Measurements from ENCODE around the gene ARL14.

DNA sequence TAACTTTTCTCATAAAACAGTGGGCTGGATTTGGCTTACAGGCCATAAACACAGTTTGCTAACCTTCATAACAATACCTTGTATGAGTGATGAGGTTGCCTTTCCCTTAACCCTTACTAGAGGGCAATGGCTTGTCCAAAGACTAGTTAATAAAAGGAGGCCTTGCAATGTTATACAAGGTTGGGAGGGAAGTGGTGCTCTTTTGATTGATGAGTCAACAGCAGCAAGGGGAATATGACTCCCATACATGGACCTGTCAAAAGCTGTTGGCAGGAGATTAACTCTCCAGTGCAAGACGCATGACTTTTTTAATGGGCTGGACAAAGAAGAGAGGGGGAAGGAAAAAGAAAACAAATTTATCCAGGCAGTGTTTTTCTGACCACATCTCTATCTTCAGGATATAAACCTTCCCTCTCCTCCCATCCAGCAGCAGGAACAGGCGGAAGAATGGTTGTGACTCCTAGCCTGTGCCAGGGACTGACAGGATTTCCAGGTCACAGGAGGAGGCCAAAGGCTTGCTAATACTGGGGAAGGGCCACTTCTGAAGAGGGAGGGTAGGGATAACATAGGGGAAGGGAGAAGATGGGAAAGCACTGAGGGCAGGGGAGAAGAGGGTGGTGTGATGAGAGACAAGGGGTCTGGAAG is 35.2 kb upstream of the ARL14 start:
- TF ChIP-seq, protein P1, sequence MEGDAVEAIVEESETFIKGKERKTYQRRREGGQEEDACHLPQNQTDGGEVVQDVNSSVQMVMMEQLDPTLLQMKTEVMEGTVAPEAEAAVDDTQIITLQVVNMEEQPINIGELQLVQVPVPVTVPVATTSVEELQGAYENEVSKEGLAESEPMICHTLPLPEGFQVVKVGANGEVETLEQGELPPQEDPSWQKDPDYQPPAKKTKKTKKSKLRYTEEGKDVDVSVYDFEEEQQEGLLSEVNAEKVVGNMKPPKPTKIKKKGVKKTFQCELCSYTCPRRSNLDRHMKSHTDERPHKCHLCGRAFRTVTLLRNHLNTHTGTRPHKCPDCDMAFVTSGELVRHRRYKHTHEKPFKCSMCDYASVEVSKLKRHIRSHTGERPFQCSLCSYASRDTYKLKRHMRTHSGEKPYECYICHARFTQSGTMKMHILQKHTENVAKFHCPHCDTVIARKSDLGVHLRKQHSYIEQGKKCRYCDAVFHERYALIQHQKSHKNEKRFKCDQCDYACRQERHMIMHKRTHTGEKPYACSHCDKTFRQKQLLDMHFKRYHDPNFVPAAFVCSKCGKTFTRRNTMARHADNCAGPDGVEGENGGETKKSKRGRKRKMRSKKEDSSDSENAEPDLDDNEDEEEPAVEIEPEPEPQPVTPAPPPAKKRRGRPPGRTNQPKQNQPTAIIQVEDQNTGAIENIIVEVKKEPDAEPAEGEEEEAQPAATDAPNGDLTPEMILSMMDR (IDR thresholded peaks at IDR 0.05): no peak
- TF ChIP-seq POLR2A (IDR thresholded peaks at IDR 0.05): no peak
